Measurements from ENCODE around the gene CSF1. TPM values are rescaled to one million over a fixed set of nuclear protein-coding genes. Genes with fewer than 3 reads are reported as not detected.

The CSF1 gene
- total RNA-seq, 1 experiment from 2014 or later, result 4.9 TPM

- Histone ChIP-seq H3K9me3 (ENCODE audit: low read depth, low read length, poor library complexity, severe bottlenecking) (no peaks in the 10 kb centered on the region), H3K4me3 (ENCODE audit: low read depth, low read length, poor library complexity, severe bottlenecking) (no peak overlapping the region), H3K36me3 (ENCODE audit: insufficient read depth, low read length, poor library complexity, severe bottlenecking) (no peaks in the 10 kb centered on the region), H3K4me1 (ENCODE audit: insufficient read depth, low read length, poor library complexity, severe bottlenecking) (no peaks in the 10 kb centered on the region), H3K27ac (ENCODE audit: low read depth, low read length, poor library complexity, severe bottlenecking) (no peak overlapping the region), H3K27me3 (replicated peaks; ENCODE audit: insufficient read depth, low read depth, low read length, poor library complexity) (no peaks in the 10 kb centered on the region)
- no TSS peak for BruUV-seq (replicated peaks)
- intact Hi-C loops (cut with micrococcal nuclease; ENCODE audit: unreplicated experiment), result no loop called here
- POLR2A ChIA-PET (ENCODE audit: low non-redundant PET), result no interaction called here
- no peak for TF ChIP-seq CTCF (conservative IDR thresholded peaks at IDR 0.05; ENCODE audit: low read depth, low read length)
- no peak for TF ChIP-seq EZH2 (IDR thresholded peaks at IDR 0.05; ENCODE audit: borderline replicate concordance, low read depth, low read length, poor library complexity, severe bottlenecking)
- CTCF ChIA-PET, result no interaction called here
- DNase-seq (ENCODE audit: low spot score), result no peak
These were observed 11.8 kb upstream of the CSF1 start for GRCh38 chr1:109898842-109899241.

- no peak for TF ChIP-seq EZH2 (IDR thresholded peaks at IDR 0.05; ENCODE audit: borderline replicate concordance, low read depth, low read length, poor library complexity, severe bottlenecking)
- no peak for TF ChIP-seq CTCF (conservative IDR thresholded peaks at IDR 0.05; ENCODE audit: low read depth, low read length)
- no peak overlapping the region for H3K4me3 ChIP-seq (ENCODE audit: low read depth, low read length, poor library complexity, severe bottlenecking)
- intact Hi-C loops (cut with micrococcal nuclease; ENCODE audit: unreplicated experiment), result no loop called here
- no peak overlapping the region for H3K27ac ChIP-seq (ENCODE audit: low read depth, low read length, poor library complexity, severe bottlenecking)
- no peaks in the 10 kb centered on the region for H3K36me3 ChIP-seq (ENCODE audit: insufficient read depth, low read length, poor library complexity, severe bottlenecking)
- CTCF ChIA-PET, result no interaction called here
- BruUV-seq (replicated peaks), result no TSS peak
- no peaks in the 10 kb centered on the region for H3K4me1 ChIP-seq (ENCODE audit: insufficient read depth, low read length, poor library complexity, severe bottlenecking)
- DNase-seq (ENCODE audit: low spot score), result no peak
- H3K9me3 ChIP-seq (ENCODE audit: low read depth, low read length, poor library complexity, severe bottlenecking), result no peaks in the 10 kb centered on the region
- POLR2A ChIA-PET (ENCODE audit: low non-redundant PET), result no interaction called here
- no peaks in the 10 kb centered on the region for H3K27me3 ChIP-seq (replicated peaks; ENCODE audit: insufficient read depth, low read depth, low read length, poor library complexity)
These were observed 9.5 kb upstream of the CSF1 start for GRCh38 chr1:109901141-109901523.

GRCh38 chr1:109901524-109902145, 9.0 kb upstream of the CSF1 start:
- H3K27me3 ChIP-seq (replicated peaks; ENCODE audit: insufficient read depth, low read depth, low read length, poor library complexity), result no peaks in the 10 kb centered on the region
- intact Hi-C loops (cut with micrococcal nuclease; ENCODE audit: unreplicated experiment), result no loop called here
- H3K36me3 ChIP-seq (ENCODE audit: insufficient read depth, low read length, poor library complexity, severe bottlenecking), result no peaks in the 10 kb centered on the region
- ChIA-PET POLR2A (ENCODE audit: low non-redundant PET) (no interaction called here), CTCF (no interaction called here)
- BruUV-seq (replicated peaks), result no TSS peak
- no peak for DNase-seq (ENCODE audit: low spot score)
- no peak for TF ChIP-seq CTCF (conservative IDR thresholded peaks at IDR 0.05; ENCODE audit: low read depth, low read length)
- no peak for TF ChIP-seq EZH2 (IDR thresholded peaks at IDR 0.05; ENCODE audit: borderline replicate concordance, low read depth, low read length, poor library complexity, severe bottlenecking)
- no peak overlapping the region for H3K4me3 ChIP-seq (ENCODE audit: low read depth, low read length, poor library complexity, severe bottlenecking)
- H3K27ac ChIP-seq (ENCODE audit: low read depth, low read length, poor library complexity, severe bottlenecking), result no peak overlapping the region
- H3K9me3 ChIP-seq (ENCODE audit: low read depth, low read length, poor library complexity, severe bottlenecking), result no peaks in the 10 kb centered on the region
- H3K4me1 ChIP-seq (ENCODE audit: insufficient read depth, low read length, poor library complexity, severe bottlenecking), result no peaks in the 10 kb centered on the region

All from A673 (cell line).